ENCODE results near the gene GARIN5A. TPM values are rescaled to one million over a fixed set of nuclear protein-coding genes. Genes with fewer than 3 reads are reported as not detected.

GARIN5A gene
- polyA plus RNA-seq, 1 of the 3 experiments (the other 2 are of a cell fraction), result 1.3 TPM

DNA sequence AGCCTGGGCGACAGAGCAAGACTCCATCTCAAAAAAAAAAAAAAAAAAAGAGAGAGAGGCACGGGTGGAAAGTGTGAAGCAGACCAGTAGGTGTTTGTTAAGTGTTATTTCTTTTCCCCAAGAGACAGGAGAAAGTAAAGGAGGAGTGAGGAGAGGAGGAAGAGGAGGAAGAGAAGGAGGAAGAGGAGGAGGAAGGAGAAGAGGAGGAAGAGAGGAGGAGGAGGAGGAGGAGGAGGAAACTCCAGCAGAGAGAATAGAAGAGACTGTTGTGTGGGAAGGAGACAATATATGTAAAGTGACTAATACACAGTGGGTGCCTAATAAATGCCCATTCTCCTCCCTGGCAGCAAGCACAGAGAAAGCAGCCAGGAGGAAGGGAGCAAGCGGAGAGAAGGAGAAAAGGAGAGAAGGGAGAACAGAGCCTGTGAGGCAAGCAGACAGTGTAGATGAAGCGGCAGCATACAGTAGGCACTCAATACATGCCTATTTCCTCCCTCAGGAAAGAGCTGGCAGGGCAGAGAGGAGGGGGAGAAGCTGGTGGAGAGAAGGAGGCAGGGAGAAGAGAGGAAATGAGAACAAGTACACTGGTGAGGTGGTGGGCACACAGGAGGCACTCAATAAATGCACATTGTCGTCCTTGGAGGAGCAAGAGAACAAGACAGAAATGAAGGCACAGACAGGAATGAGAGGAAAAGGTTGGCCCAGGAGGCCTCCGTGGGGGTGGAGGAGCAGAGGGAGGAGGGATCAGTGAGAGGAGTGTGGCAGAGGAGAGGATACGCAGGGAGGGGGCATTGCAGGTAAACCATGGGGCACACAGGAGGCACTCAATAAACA, 17.8 kb upstream of the GARIN5A start:
- Histone ChIP-seq H3K9ac (no peak overlapping the region), H3K36me3 (replicated peaks in 1 of 2; ENCODE audit: control insufficient read depth in 1 of 2, insufficient read depth in 2 of 2, low read length in 1 of 2) (no peaks in the 10 kb centered on the region), H3K4me2 (no peak overlapping the region), H3K9me2 (no peaks in the 10 kb centered on the region), H3K79me2 (ENCODE audit: insufficient read depth) (no peaks in the 10 kb centered on the region), H4K20me1 (ENCODE audit: insufficient read depth) (no peaks in the 10 kb centered on the region), H3K27me3 (ENCODE audit: insufficient read depth) (peaks cover 5% of the 10 kb centered on the region; the same call in 1 of the 2 replicates), H3K4me1 (ENCODE audit: control insufficient read depth in 1 of 2, insufficient read depth in 2 of 2, low read depth in 1 of 2, low read length in 1 of 2) (peaks cover 0 to 3% of the 10 kb centered on the region in 2 experiments; a peak in 1 of 4 replicates), H3F3A (replicated peaks; ENCODE audit: insufficient read depth) (no peaks in the 10 kb centered on the region), H3K4me3 (ENCODE audit: low read depth in 2 of 2, low read length in 1 of 2) (no peak overlapping the region), H2AFZ (ENCODE audit: low read depth) (no peak overlapping the region), H3K27ac (ENCODE audit: low read depth in 2 of 2, low read length in 1 of 2) (no peak overlapping the region), H3K9me3 (no peaks in the 10 kb centered on the region)
- ChIA-PET CTCF (no interaction called here), POLR2A (no interaction called here)
- DNase-seq, result no peak
- WGBS (ENCODE audit: low lambda C conversion rate), result 39% methylated on average over 7 of the region's 7 CpGs
- TF ChIP-seq EP300 (IDR thresholded peaks at IDR 0.05; ENCODE audit: borderline replicate concordance in 1 of 2, low read depth in 1 of 2, low read length in 1 of 2) (no peak), RAD21 (IDR thresholded peaks at IDR 0.05; ENCODE audit: low read length) (no peak), SIN3A (IDR thresholded peaks at IDR 0.05; ENCODE audit: borderline replicate concordance, low read depth, low read length) (no peak), CHD2 (IDR thresholded peaks at IDR 0.05; ENCODE audit: low read length, partially characterized antibody) (no peak), ELF1 (IDR thresholded peaks at IDR 0.05) (no peak), SMC3 (IDR thresholded peaks at IDR 0.05; ENCODE audit: low read depth, low read length) (no peak), TEAD4 (IDR thresholded peaks at IDR 0.05; ENCODE audit: borderline replicate concordance, insufficient read depth) (no peak)

GRCh38 chr19:50493171-50493570, 16.5 kb upstream of the GARIN5A start:
- H3K27me3 ChIP-seq (ENCODE audit: insufficient read depth), result peaks cover 5% of the 10 kb centered on the region; the same call in 1 of the 2 replicates
- H2AFZ ChIP-seq (ENCODE audit: low read depth), result no peak overlapping the region
- H4K20me1 ChIP-seq (ENCODE audit: insufficient read depth), result no peaks in the 10 kb centered on the region
- CTCF ChIA-PET, result no interaction called here
- no peaks in the 10 kb centered on the region for H3K79me2 ChIP-seq (ENCODE audit: insufficient read depth)
- no peak overlapping the region for H3K27ac ChIP-seq (ENCODE audit: low read depth in 2 of 2, low read length in 1 of 2)
- H3K9me3 ChIP-seq, result no peaks in the 10 kb centered on the region
- POLR2A ChIA-PET, result no interaction called here
- no peak for DNase-seq
- TF ChIP-seq MEF2A (IDR thresholded peaks at IDR 0.05; ENCODE audit: borderline replicate concordance, low read depth), result no peak
- TF ChIP-seq, protein P1, sequence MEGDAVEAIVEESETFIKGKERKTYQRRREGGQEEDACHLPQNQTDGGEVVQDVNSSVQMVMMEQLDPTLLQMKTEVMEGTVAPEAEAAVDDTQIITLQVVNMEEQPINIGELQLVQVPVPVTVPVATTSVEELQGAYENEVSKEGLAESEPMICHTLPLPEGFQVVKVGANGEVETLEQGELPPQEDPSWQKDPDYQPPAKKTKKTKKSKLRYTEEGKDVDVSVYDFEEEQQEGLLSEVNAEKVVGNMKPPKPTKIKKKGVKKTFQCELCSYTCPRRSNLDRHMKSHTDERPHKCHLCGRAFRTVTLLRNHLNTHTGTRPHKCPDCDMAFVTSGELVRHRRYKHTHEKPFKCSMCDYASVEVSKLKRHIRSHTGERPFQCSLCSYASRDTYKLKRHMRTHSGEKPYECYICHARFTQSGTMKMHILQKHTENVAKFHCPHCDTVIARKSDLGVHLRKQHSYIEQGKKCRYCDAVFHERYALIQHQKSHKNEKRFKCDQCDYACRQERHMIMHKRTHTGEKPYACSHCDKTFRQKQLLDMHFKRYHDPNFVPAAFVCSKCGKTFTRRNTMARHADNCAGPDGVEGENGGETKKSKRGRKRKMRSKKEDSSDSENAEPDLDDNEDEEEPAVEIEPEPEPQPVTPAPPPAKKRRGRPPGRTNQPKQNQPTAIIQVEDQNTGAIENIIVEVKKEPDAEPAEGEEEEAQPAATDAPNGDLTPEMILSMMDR (IDR thresholded peaks at IDR 0.05), result no peak
- no peak for TF ChIP-seq CHD2 (IDR thresholded peaks at IDR 0.05; ENCODE audit: low read length, partially characterized antibody)
- no peak for TF ChIP-seq JUND (IDR thresholded peaks at IDR 0.05)
- TF ChIP-seq, protein P2, sequence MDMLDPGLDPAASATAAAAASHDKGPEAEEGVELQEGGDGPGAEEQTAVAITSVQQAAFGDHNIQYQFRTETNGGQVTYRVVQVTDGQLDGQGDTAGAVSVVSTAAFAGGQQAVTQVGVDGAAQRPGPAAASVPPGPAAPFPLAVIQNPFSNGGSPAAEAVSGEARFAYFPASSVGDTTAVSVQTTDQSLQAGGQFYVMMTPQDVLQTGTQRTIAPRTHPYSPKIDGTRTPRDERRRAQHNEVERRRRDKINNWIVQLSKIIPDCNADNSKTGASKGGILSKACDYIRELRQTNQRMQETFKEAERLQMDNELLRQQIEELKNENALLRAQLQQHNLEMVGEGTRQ (IDR thresholded peaks at IDR 0.05; ENCODE audit: borderline replicate concordance, low read depth, low read length), result no peak
- TF ChIP-seq, protein P3, sequence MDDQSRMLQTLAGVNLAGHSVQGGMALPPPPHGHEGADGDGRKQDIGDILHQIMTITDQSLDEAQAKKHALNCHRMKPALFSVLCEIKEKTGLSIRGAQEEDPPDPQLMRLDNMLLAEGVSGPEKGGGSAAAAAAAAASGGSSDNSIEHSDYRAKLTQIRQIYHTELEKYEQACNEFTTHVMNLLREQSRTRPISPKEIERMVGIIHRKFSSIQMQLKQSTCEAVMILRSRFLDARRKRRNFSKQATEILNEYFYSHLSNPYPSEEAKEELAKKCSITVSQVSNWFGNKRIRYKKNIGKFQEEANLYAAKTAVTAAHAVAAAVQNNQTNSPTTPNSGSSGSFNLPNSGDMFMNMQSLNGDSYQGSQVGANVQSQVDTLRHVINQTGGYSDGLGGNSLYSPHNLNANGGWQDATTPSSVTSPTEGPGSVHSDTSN (IDR thresholded peaks at IDR 0.05), result no peak
- TF ChIP-seq RXRA (IDR thresholded peaks at IDR 0.05; ENCODE audit: borderline replicate concordance, low read depth), result no peak
- TF ChIP-seq FOXJ3 (CRISPR knock-in tag; IDR thresholded peaks at IDR 0.05), result no peak
- TF ChIP-seq POLR2AphosphoS5 (IDR thresholded peaks at IDR 0.05; ENCODE audit: low read depth, low read length), result no peak
- no peak for TF ChIP-seq EZH2phosphoT487 (IDR thresholded peaks at IDR 0.05; ENCODE audit: borderline replicate concordance, low read depth)
- no peak for TF ChIP-seq RCOR1 (IDR thresholded peaks at IDR 0.05; ENCODE audit: low read length)
- TF ChIP-seq NRF1 (IDR thresholded peaks at IDR 0.05; ENCODE audit: low read depth, low read length), result no peak
- no peak for TF ChIP-seq TAF1 (IDR thresholded peaks at IDR 0.05; ENCODE audit: borderline replicate concordance, low read depth, low read length)
- TF ChIP-seq EP300 (IDR thresholded peaks at IDR 0.05; ENCODE audit: borderline replicate concordance in 1 of 2, low read depth in 1 of 2, low read length in 1 of 2), result no peak
- no peak for TF ChIP-seq IRF3 (IDR thresholded peaks at IDR 0.05; ENCODE audit: low read depth, low read length)
- no peak overlapping the region for H3K9ac ChIP-seq
- WGBS (ENCODE audit: low lambda C conversion rate), result 28% methylated on average over 8 of the region's 8 CpGs
- H3F3A ChIP-seq (replicated peaks; ENCODE audit: insufficient read depth), result no peaks in the 10 kb centered on the region
- peaks cover 0 to 3% of the 10 kb centered on the region in 2 experiments; a peak in 1 of 4 replicates for H3K4me1 ChIP-seq (ENCODE audit: control insufficient read depth in 1 of 2, insufficient read depth in 2 of 2, low read depth in 1 of 2, low read length in 1 of 2)
- H3K4me3 ChIP-seq (ENCODE audit: low read depth in 2 of 2, low read length in 1 of 2), result no peak overlapping the region
- H3K4me2 ChIP-seq, result no peak overlapping the region
- no peaks in the 10 kb centered on the region for H3K9me2 ChIP-seq
- H3K36me3 ChIP-seq (replicated peaks in 1 of 2; ENCODE audit: control insufficient read depth in 1 of 2, insufficient read depth in 2 of 2, low read length in 1 of 2), result no peaks in the 10 kb centered on the region

Data from SK-N-SH (cell line).